WTC11 (cell line): Measurements from ENCODE around the gene IDH3G. TPM values are rescaled to one million over a fixed set of nuclear protein-coding genes. Genes with fewer than 3 reads are reported as not detected.

Source experiments
- ATAC-seq: fragments of 200-7000 bp; cut with Tn5 transposase; 2 replicates; pipeline ENCODE4 v1.10.0; 2021; ENCODE audit warnings: mild to moderate bottlenecking, moderate library complexity
- CTCF ChIA-PET: fragments of 300-600 bp; sonication (Branson Sonifier 250); formaldehyde crosslinking; loops from one replicate; lab custom pipeline; 2021; ENCODE audit warnings: antibody characterized with exemption; lab: Charles Lee
- POLR2A ChIA-PET: fragments of 350-600 bp; sonication (Branson Sonifier 250); formaldehyde crosslinking; loops from one replicate; lab custom pipeline; 2021; ENCODE audit warnings: antibody characterized with exemption; lab: Charles Lee
- DNase-seq: peaks from one replicate; pipeline ENCODE4 v3.0.0; 2021; ENCODE audit warnings: low spot score
- H3K27ac Mint-ChIP-seq: 2 replicates; pipeline ENCODE4 v1.8.0; 2021; ENCODE audit warnings: mixed read lengths
- H3K27me3 Mint-ChIP-seq: 2 replicates; pipeline ENCODE4 v1.8.0; 2021; ENCODE audit warnings: low read depth, mild to moderate bottlenecking, moderate library complexity, mixed read lengths
- H3K36me3 Mint-ChIP-seq: 2 replicates; pipeline ENCODE4 v1.8.0; 2021; ENCODE audit warnings: mixed read lengths
- H3K4me1 Mint-ChIP-seq: 2 replicates; pipeline ENCODE4 v1.8.0; 2022; ENCODE audit warnings: mixed read lengths
- H3K4me3 Mint-ChIP-seq: 2 replicates; pipeline ENCODE4 v1.8.0; 2021; ENCODE audit warnings: mild to moderate bottlenecking, moderate library complexity, mixed read lengths
- H3K9me3 Mint-ChIP-seq: 2 replicates; pipeline ENCODE4 v1.8.0; 2021; ENCODE audit warnings: mixed read lengths
- ATF3 ChIP-seq: sonication (generic); formaldehyde crosslinking; conservative IDR thresholded peaks from 2 replicates; pipeline ENCODE4 v1.8.1; 2022; ENCODE audit warnings: mild to moderate bottlenecking, missing genetic modification reagents
- CBFB ChIP-seq: sonication (generic); formaldehyde crosslinking; IDR thresholded peaks from 2 replicates; pipeline ENCODE4 v1.8.1; 2022; ENCODE audit warnings: mild to moderate bottlenecking, low read depth, missing genetic modification reagents
- CREB1 ChIP-seq: sonication (generic); formaldehyde crosslinking; IDR thresholded peaks from 2 replicates; pipeline ENCODE4 v1.8.0; 2023; ENCODE audit warnings: mild to moderate bottlenecking, missing genetic modification reagents
- ESRRA ChIP-seq: sonication (generic); formaldehyde crosslinking; IDR thresholded peaks from 2 replicates; pipeline ENCODE4 v1.8.1; 2022; ENCODE audit warnings: mild to moderate bottlenecking, missing genetic modification reagents, borderline replicate concordance
- ETV6 ChIP-seq: sonication (generic); formaldehyde crosslinking; IDR thresholded peaks from 2 replicates; pipeline ENCODE4 v1.8.1; 2022; ENCODE audit warnings: mild to moderate bottlenecking, missing genetic modification reagents
- FOXK1 ChIP-seq: sonication (generic); formaldehyde crosslinking; IDR thresholded peaks from 2 replicates; pipeline ENCODE4 v1.8.0; 2022; ENCODE audit warnings: mild to moderate bottlenecking, moderate library complexity, missing genetic modification reagents
- FOXP4 ChIP-seq: sonication (generic); formaldehyde crosslinking; IDR thresholded peaks from 2 replicates; pipeline ENCODE4 v1.8.0; 2022; ENCODE audit warnings: mild to moderate bottlenecking, missing genetic modification reagents
- IRF2 ChIP-seq: sonication (generic); formaldehyde crosslinking; IDR thresholded peaks from 2 replicates; pipeline ENCODE4 v1.8.0; 2022; ENCODE audit warnings: low read depth, missing genetic modification reagents, borderline replicate concordance
- KAT7 ChIP-seq: sonication (generic); formaldehyde crosslinking; IDR thresholded peaks from 2 replicates; pipeline ENCODE4 v1.8.1; 2023; ENCODE audit warnings: missing genetic modification reagents, mild to moderate bottlenecking, borderline replicate concordance
- MYBL2 ChIP-seq: sonication (generic); formaldehyde crosslinking; IDR thresholded peaks from 2 replicates; pipeline ENCODE4 v1.8.1; 2023; ENCODE audit warnings: mild to moderate bottlenecking, moderate library complexity, missing genetic modification reagents
- NFE2L1 ChIP-seq: sonication (generic); formaldehyde crosslinking; IDR thresholded peaks from 2 replicates; pipeline ENCODE4 v1.8.1; 2023; ENCODE audit warnings: missing genetic modification reagents
- PRDM15 ChIP-seq: sonication (generic); formaldehyde crosslinking; IDR thresholded peaks from 2 replicates; pipeline ENCODE4 v1.8.0; 2022; ENCODE audit warnings: missing genetic modification reagents
- ZNF416 ChIP-seq: fragments of 250-450 bp; sonication (Bioruptor Pico); IDR thresholded peaks from 2 replicates; pipeline ENCODE4 v1.9.0; 2021; ENCODE audit warnings: mild to moderate bottlenecking, inconsistent platforms
- total RNA-seq: library from RNA; stranded (reverse); gene quantifications from 3 replicates; pipeline ENCODE4 v1.2.3, GENCODE V29; 2021
- TF ChIP-seq, protein P1 (sequence below): fragments of 250-450 bp; sonication (Bioruptor Pico); IDR thresholded peaks from 2 replicates; pipeline ENCODE4 v1.9.0; 2021; ENCODE audit warnings: mild to moderate bottlenecking
- TF ChIP-seq, protein P2 (sequence below): sonication (generic); formaldehyde crosslinking; conservative IDR thresholded peaks from 2 replicates; pipeline ENCODE4 v1.8.1; 2023; ENCODE audit warnings: mild to moderate bottlenecking, low read depth, missing genetic modification reagents, moderate library complexity
- TF ChIP-seq, protein P3 (sequence below): sonication (generic); formaldehyde crosslinking; IDR thresholded peaks from 2 replicates; pipeline ENCODE4 v1.8.0; 2022; ENCODE audit warnings: mild to moderate bottlenecking, missing genetic modification reagents

The IDH3G gene
- total RNA-seq, 1 experiment from 2014 or later = 52.4 TPM

- TF ChIP-seq PRDM15 (CRISPR knock-in tag) (no peak), CREB1 (no peak), FOXK1 (CRISPR knock-in tag) (no peak), ATF3 (no peak), ESRRA (no peak), ZNF416 (no peak)
- TF ChIP-seq, protein P1, sequence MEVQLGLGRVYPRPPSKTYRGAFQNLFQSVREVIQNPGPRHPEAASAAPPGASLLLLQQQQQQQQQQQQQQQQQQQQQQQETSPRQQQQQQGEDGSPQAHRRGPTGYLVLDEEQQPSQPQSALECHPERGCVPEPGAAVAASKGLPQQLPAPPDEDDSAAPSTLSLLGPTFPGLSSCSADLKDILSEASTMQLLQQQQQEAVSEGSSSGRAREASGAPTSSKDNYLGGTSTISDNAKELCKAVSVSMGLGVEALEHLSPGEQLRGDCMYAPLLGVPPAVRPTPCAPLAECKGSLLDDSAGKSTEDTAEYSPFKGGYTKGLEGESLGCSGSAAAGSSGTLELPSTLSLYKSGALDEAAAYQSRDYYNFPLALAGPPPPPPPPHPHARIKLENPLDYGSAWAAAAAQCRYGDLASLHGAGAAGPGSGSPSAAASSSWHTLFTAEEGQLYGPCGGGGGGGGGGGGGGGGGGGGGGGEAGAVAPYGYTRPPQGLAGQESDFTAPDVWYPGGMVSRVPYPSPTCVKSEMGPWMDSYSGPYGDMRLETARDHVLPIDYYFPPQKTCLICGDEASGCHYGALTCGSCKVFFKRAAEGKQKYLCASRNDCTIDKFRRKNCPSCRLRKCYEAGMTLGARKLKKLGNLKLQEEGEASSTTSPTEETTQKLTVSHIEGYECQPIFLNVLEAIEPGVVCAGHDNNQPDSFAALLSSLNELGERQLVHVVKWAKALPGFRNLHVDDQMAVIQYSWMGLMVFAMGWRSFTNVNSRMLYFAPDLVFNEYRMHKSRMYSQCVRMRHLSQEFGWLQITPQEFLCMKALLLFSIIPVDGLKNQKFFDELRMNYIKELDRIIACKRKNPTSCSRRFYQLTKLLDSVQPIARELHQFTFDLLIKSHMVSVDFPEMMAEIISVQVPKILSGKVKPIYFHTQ (CRISPR knock-in tag) = no peak
These were observed 13.8 kb upstream of the IDH3G start (continued) for GRCh38 chrX:153807976-153808375.

DNA sequence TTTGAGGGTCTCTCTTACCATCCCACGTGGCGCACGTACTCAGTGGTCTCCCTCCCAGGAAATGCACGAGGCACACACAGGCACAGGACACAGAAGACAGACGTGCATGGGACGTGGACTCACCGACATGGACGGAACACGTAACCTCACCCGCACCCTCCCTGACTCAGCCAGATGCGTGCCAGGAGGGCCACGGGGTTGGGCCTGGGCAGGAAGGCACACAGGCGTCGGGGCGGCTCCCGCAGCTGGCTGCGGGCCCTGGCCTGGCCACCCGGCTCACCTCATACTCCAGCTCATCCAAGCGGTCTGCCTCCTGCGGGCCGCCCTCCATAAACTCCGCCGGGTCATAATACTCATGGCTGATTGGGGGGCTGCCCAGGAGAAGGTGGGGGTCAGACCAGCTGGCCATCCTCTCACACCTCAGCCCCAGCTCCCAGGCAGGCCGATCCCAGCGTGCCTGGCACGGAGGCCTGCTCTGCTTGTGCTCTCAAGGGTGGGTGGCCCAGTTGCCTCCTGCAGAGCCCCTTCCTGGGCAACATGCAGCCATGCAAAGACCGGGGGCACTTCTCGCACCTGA, 12.9 kb upstream of the IDH3G start:
- Mint-ChIP-seq H3K9me3 (no peaks in the 10 kb centered on the region), H3K36me3 (peaks cover 7% of the 10 kb centered on the region), H3K4me3 (no peak overlapping the region), H3K4me1 (peaks cover 18% of the 10 kb centered on the region), H3K27me3 (no peaks in the 10 kb centered on the region), H3K27ac (no peak overlapping the region)
- ChIA-PET CTCF (no interaction called here), POLR2A (no interaction called here)
- ATAC-seq (no peak), DNase-seq (no peak)
- TF ChIP-seq ETV6 (CRISPR knock-in tag) = no peak
- no peak for TF ChIP-seq ESRRA
- no peak for TF ChIP-seq CBFB
- no peak for TF ChIP-seq FOXP4
- no peak for TF ChIP-seq KAT7 (CRISPR knock-in tag)
- TF ChIP-seq, protein P1 (CRISPR knock-in tag) = no peak
- TF ChIP-seq, protein P2, sequence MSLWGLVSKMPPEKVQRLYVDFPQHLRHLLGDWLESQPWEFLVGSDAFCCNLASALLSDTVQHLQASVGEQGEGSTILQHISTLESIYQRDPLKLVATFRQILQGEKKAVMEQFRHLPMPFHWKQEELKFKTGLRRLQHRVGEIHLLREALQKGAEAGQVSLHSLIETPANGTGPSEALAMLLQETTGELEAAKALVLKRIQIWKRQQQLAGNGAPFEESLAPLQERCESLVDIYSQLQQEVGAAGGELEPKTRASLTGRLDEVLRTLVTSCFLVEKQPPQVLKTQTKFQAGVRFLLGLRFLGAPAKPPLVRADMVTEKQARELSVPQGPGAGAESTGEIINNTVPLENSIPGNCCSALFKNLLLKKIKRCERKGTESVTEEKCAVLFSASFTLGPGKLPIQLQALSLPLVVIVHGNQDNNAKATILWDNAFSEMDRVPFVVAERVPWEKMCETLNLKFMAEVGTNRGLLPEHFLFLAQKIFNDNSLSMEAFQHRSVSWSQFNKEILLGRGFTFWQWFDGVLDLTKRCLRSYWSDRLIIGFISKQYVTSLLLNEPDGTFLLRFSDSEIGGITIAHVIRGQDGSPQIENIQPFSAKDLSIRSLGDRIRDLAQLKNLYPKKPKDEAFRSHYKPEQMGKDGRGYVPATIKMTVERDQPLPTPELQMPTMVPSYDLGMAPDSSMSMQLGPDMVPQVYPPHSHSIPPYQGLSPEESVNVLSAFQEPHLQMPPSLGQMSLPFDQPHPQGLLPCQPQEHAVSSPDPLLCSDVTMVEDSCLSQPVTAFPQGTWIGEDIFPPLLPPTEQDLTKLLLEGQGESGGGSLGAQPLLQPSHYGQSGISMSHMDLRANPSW (CRISPR knock-in tag) = no peak
- TF ChIP-seq MYBL2 (CRISPR knock-in tag) = no peak
- TF ChIP-seq, protein P3, sequence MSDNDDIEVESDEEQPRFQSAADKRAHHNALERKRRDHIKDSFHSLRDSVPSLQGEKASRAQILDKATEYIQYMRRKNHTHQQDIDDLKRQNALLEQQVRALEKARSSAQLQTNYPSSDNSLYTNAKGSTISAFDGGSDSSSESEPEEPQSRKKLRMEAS (CRISPR knock-in tag) = no peak
- TF ChIP-seq NFE2L1 (CRISPR knock-in tag) = no peak
- TF ChIP-seq IRF2 (CRISPR knock-in tag) = no peak
